HG03196 (cell line): ENCODE data around the gene KRTCAP2.
"Not testable (repeated sequence)": the region's sequence is repeated elsewhere in the genome, so short reads cannot be mapped to it uniquely, and the experiment has no call there.

Source experiments
- ATAC-seq: cut with Tn5 transposase; IDR thresholded peaks from one replicate; pipeline ENCODE4 v1.9.1; 2021; ENCODE audit not compliant: unreplicated experiment

Gene KRTCAP2

GRCh38 chr1:155200920-155201319, 27.8 kb upstream of the KRTCAP2 start:
- no peak for ATAC-seq

DNA sequence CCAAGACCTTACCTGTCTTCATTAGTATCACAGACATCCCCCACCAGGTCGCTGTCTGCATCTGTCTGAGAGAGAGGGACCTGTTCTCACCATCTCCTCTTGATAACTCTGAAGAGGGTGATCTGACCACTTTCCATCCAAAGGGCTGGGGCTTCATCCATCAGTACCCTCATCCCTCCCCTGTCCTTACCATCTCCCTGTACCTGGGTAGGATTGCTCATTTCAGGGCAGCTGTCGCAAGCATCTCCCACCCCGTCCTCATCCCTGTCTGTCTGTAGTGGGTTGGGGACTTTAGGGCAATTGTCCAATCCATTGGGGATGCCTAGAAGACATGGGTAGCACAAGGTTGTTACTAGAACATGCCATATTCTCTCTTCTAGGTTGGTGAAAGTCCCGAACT, 26.7 kb upstream of the KRTCAP2 start:
- ATAC-seq = no peak

DNA sequence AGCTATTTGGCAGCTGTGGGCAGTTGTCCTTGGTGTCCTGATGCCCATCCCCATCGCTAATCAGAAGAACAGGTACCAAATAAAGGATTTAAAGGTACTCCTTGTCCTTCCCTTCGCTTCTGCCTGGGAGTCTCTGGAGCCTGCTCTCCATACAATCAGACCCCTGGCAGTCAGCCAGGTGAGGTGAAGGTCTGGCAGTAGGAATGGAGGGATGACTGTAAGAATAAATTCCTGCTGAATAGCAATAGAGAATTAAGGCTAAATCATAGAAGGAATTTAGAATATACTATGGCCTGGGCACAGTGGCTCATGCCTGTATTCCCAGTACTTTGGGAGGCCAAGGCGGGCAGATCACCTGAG, 25.4 kb upstream of the KRTCAP2 start:
- no peak for ATAC-seq

GRCh38 chr1:155197901-155198546, 24.9 kb upstream of the KRTCAP2 start:
- no peak for ATAC-seq

DNA sequence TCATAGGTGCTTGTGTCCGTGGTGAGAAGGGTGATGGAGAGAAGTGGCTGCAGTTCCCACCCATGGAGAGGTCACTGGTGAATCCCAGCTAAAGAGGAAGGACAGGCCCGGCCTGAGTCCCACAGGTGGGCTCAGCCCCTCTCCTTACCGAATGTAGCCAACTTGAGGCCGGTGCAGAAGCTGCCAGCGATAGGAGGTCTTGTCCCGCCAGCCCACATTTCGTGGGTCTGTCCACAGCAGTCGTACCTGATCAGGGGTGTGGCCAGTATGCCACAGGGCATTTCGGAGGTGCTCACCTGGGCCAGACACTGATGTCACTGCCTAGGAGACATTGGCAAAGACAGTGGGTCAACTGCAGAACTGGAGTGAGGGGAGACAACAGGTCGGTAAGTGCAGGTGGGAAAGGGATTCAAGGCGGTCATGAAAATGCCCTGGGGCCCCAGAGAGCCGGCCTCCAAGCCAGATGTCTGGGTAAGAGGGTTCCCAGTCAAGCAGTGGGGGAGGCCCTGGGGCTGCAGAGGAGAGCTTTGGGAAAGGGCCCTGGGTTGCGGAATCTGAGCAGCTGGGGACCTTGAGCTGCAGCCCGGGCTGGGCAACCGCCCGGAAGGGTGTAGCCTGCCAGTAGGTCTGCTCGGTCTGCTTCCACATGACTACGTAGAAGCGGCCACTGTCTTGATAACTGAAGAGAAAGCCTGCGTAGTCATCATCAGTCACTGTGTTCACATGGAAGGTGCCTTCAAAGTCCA, 24.0 kb upstream of the KRTCAP2 start:
- no peak for ATAC-seq

- ATAC-seq = no peak
These were observed 23.2 kb upstream of the KRTCAP2 start for GRCh38 chr1:155196103-155196892.

- no peak for ATAC-seq
These were observed 22.3 kb upstream of the KRTCAP2 start for GRCh38 chr1:155195201-155196102.

DNA sequence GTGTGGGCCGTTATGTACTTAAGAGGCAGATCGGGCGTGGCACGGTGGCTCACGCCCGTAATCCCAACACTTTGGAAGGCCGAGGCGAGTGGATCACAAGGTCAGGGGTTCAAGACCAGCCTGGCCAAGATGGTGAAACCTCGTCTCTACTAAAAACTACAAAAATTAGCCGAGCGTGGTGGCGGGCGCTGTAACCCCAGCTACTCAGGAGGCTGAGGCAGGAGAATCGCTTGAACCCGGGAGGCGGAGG, 20.8 kb upstream of the KRTCAP2 start:
- ATAC-seq = not testable (repeated sequence)

- ATAC-seq = peak; percentile 54
These were observed 20.3 kb upstream of the KRTCAP2 start for GRCh38 chr1:155193275-155193990.

GRCh38 chr1:155192346-155193274, 19.5 kb upstream of the KRTCAP2 start:
- no peak for ATAC-seq

DNA sequence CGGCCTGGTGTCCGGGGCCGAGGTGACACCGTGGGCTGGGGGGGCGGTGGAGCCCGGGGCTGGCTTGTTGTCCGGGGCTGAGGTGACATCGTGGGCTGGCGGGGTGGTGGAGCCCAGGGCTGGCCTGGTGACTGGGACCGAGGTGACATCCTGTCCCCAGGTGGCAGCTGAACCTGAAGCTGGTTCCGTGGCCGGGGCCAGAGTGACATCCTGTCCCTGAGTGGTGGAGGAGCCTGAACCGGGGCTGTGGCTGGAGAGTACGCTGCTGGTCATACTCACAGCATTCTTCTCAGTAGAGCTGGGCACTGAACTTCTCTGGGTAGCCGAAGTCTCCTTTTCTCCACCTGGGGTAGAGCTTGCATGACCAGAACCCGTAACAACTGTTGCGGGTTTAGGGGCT, 18.8 kb upstream of the KRTCAP2 start:
- no peak for ATAC-seq

DNA sequence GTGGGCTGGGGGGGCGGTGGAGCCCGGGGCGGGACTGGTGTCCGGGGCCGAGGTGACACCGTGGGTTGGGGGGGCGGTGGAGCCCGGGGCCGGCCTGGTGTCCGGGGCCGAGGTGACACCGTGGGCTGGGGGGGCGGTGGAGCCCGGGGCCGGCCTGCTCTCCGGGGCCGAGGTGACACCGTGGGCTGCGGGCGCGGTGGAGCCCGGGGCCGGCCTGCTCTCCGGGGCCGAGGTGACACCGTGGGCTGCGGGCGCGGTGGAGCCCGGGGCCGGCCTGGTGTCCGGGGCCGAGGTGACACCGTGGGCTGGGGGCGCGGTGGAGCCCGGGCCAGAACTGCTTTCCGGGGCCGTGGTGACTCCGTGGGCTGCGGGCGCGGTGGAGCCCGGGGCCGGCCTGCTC, 16.8 kb upstream of the KRTCAP2 start:
- not testable (repeated sequence) for ATAC-seq

DNA sequence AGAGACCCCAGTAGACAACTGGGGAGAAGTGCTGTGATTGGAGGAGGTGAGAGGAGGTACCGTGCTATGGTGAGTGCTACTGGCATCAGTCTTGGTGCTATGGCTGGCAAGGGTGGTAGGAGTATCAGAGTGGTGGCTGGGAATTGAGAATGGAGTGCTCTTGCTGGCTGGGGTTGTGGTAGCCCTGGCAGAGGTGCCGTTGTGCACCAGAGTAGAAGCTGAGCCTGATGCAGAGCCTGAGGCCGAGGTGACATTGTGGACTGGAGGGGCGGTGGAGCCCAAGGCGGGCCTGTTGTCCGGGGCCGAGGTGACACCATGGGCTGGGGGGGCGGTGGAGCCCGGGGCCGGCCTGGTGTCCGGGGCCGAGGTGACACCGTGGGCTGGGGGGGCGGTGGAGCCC, 15.2 kb upstream of the KRTCAP2 start:
- ATAC-seq = no peak

GRCh38 chr1:155187456-155187891, 14.4 kb upstream of the KRTCAP2 start:
- no peak for ATAC-seq

- ATAC-seq = no peak
These were observed 13.8 kb upstream of the KRTCAP2 start for GRCh38 chr1:155186794-155187455.

GRCh38 chr1:155186067-155186793, 13.1 kb upstream of the KRTCAP2 start:
- no peak for ATAC-seq

DNA sequence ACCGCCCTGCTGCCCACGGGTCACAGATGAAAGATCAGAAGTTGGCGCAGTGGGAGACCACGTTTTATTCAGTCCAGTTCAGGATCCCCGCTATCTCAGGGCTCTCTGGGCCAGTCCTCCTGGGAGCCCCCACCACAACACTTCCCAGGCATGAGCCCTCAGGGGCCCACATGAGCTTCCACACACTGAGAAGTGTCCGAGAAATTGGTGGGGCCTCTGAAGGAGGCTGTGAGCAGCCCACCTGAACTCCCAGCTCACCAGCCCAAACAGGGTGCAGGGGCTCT, 12.6 kb upstream of the KRTCAP2 start:
- no peak for ATAC-seq
